Measurements from ENCODE around the gene CACNA1F.

- TF ChIP-seq EZH2phosphoT487 (IDR thresholded peaks at IDR 0.05) (no peak), CTCF (IDR thresholded peaks at IDR 0.05) (no peak)
Measured at GRCh38 chrX:49187028-49187394, 46.1 kb downstream of the CACNA1F start.
